Glutamatergic neuron (in vitro differentiated cells): ENCODE results near the gene INPP5F. TPM values are rescaled to one million over a fixed set of nuclear protein-coding genes. Genes with fewer than 3 reads are reported as not detected.
A peak's percentile ranks its signal among the peaks of the same experiment; 100 is the strongest.

Experiments
- DNase-seq: peaks from one replicate; pipeline ENCODE4 v3.0.0; 2022
- H3K27ac Mint-ChIP-seq: one replicate; pipeline ENCODE4 v1.8.0; 2020; ENCODE audit warnings: mild to moderate bottlenecking, mixed read lengths, inconsistent platforms; ENCODE audit not compliant: unreplicated experiment
- H3K27me3 Mint-ChIP-seq: one replicate; pipeline ENCODE4 v1.8.0; 2020; ENCODE audit warnings: mild to moderate bottlenecking, moderate library complexity, mixed read lengths, inconsistent platforms; ENCODE audit not compliant: unreplicated experiment
- H3K36me3 Mint-ChIP-seq: one replicate; pipeline ENCODE4 v1.8.0; 2020; ENCODE audit warnings: mild to moderate bottlenecking, mixed read lengths, inconsistent platforms; ENCODE audit not compliant: unreplicated experiment
- H3K4me1 Mint-ChIP-seq: one replicate; pipeline ENCODE4 v1.8.0; 2020; ENCODE audit warnings: mild to moderate bottlenecking, low read depth, mixed read lengths, inconsistent platforms; ENCODE audit not compliant: unreplicated experiment
- H3K4me3 Mint-ChIP-seq: one replicate; pipeline ENCODE4 v1.8.0; 2020; ENCODE audit warnings: mild to moderate bottlenecking, mixed read lengths, inconsistent platforms; ENCODE audit not compliant: unreplicated experiment
- H3K9me3 Mint-ChIP-seq: one replicate; pipeline ENCODE4 v1.8.0; 2020; ENCODE audit warnings: mild to moderate bottlenecking, moderate library complexity, mixed read lengths, inconsistent platforms; ENCODE audit not compliant: unreplicated experiment
- total RNA-seq: library from RNA; stranded (reverse); fragmentation: NEBNext Ultra II Directional; extraction: Animal tissue kit (Norgen Biotek cat#: 25700); gene quantifications from one replicate; pipeline ENCODE4 v1.2.1, GENCODE V29; 2021; ENCODE audit not compliant: unreplicated experiment
- TF ChIP-seq, protein P1 (sequence below): fragments of 200-600 bp; sonication (generic); IDR thresholded peaks from one replicate; pipeline ENCODE4 v1.5.0; 2021; ENCODE audit not compliant: partially characterized antibody, unreplicated experiment

The INPP5F gene
- total RNA-seq, 1 donor from 2014 or later: 186 TPM

DNA sequence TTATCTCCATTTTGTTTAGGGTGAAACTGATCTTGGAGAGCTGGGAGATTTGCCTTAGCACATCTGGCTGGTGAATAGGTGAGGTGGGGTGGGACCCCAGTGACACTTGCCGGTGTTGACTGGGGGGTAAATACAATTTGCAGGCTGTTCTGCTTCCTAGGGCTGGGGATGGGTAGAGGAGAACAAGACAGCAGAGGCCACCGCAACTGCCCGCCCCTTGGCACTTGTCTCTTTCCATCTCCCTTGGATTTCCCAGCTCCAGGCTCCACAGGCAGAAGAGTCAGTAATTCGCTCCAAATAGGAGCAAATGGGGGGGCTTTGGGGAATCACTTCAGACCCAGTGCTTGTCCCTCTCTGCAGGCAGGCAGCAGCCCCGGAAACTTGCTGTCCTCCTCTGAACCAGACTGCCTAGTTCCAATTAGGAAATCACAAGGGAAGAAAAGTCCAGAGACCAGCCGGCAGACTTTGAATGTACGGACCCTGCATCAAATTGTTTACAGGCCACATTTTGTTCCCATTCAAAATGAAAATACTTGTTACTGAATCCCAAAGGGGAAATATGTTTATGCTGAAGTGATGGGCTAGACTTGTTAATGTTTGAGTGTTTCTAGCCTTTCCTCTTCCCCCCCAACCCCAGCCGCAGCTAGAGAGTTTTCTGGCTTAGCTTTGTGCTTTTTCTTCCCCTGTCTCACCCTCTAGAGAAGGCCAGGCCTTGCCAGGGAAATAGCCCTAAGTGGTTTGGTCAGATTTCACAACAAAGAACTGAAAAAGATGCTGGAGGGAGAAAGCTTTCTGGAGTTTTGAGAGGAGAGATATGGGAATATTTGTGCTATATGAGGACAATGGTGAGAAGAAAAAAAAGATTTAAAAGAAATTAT is 10.0 kb upstream of the INPP5F start:
- DNase-seq: no peak
- TF ChIP-seq, protein P1, sequence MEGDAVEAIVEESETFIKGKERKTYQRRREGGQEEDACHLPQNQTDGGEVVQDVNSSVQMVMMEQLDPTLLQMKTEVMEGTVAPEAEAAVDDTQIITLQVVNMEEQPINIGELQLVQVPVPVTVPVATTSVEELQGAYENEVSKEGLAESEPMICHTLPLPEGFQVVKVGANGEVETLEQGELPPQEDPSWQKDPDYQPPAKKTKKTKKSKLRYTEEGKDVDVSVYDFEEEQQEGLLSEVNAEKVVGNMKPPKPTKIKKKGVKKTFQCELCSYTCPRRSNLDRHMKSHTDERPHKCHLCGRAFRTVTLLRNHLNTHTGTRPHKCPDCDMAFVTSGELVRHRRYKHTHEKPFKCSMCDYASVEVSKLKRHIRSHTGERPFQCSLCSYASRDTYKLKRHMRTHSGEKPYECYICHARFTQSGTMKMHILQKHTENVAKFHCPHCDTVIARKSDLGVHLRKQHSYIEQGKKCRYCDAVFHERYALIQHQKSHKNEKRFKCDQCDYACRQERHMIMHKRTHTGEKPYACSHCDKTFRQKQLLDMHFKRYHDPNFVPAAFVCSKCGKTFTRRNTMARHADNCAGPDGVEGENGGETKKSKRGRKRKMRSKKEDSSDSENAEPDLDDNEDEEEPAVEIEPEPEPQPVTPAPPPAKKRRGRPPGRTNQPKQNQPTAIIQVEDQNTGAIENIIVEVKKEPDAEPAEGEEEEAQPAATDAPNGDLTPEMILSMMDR: no peak
- Mint-ChIP-seq H3K9me3 (peaks cover 10% of the 10 kb centered on the region), H3K4me1 (peaks cover 26% of the 10 kb centered on the region), H3K27me3 (peaks cover 6% of the 10 kb centered on the region), H3K4me3 (peak overlapping the region; percentile 63), H3K36me3 (peaks cover 11% of the 10 kb centered on the region), H3K27ac (peak overlapping the region; percentile 99)

GRCh38 chr10:119723161-119723560 is 2.7 kb upstream of the INPP5F start:
- Mint-ChIP-seq H3K4me1 (peaks cover 32% of the 10 kb centered on the region), H3K27me3 (peaks cover 9% of the 10 kb centered on the region), H3K27ac (peak overlapping the region; percentile 95), H3K4me3 (peak overlapping the region; percentile 13), H3K36me3 (peaks cover 11% of the 10 kb centered on the region), H3K9me3 (peaks cover 20% of the 10 kb centered on the region)
- no peak for DNase-seq
- TF ChIP-seq, protein P1: no peak

DNA sequence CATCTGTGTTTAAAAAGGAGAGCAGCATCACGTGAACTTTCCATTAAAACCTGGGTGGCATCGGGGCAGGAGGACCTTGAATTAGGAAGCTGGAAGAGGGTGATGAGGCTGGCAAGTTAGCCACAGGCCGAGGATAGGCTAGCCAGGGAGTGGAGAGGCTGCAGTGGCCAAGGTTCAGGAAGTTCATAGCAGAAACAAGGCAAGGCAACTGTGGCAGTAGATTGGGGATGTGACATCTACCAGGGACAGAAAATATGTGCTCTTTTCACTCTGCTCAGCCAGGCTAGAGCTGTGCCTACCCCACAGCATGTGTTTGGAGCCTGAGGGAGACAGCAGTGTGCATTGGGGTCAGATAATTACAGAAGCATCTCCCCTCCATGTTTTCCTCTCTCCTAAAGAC is 2.2 kb upstream of the INPP5F start:
- H3K27me3 Mint-ChIP-seq: peaks cover 9% of the 10 kb centered on the region
- peak overlapping the region; percentile 13 for H3K4me3 Mint-ChIP-seq
- TF ChIP-seq, protein P1: no peak
- DNase-seq: no peak
- peaks cover 35% of the 10 kb centered on the region for H3K4me1 Mint-ChIP-seq
- H3K27ac Mint-ChIP-seq: peak overlapping the region; percentile 95
- H3K36me3 Mint-ChIP-seq: peaks cover 11% of the 10 kb centered on the region
- H3K9me3 Mint-ChIP-seq: peaks cover 20% of the 10 kb centered on the region

DNA sequence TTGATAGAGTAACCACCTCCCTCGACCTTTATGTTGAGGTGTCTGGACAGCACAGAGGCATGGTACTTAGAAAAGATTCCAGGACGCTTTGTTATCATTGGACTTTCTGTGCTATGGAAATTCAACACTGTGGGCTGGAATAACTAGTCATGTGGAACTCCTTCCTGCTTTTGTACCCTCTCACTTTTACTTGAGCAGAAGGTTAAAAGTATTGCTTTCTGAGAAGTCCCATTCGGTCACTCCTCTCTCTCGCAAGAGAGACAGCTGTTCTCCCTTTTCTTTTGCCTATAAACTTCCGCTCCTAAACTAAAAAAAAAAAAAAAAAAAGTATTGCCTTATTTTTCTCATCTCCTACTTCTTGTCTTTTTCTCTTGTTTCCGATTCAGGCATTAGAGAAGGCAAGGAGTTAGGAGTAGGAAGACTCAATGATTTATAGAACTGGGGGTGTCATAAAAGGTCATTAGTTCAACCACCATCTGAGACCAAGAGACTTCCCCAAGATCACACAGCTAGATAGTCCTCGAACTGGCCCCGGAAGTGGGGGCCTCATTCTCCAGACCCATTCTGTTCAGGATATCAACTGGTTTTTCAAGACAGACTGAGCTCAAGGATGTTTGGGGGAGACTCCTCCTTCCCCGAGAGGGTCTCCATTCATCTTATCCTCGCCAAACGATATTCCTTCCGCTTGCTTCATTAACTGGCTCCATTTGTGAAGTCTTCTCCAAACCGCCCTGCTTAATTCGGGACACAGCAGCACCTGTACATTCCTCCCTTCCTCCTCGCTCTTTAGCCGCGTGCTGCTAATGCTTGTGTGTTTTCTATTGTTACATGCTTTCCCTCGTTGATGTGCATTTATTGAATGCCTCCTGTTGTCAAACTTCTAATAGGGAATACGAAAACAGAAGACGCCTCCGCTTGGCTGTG is 995 bp upstream of the INPP5F start:
- Mint-ChIP-seq H3K9me3 (peaks cover 20% of the 10 kb centered on the region), H3K27me3 (peaks cover 9% of the 10 kb centered on the region), H3K27ac (peak overlapping the region; percentile 97), H3K4me3 (peak overlapping the region; percentile 86), H3K4me1 (peaks cover 39% of the 10 kb centered on the region), H3K36me3 (peaks cover 7% of the 10 kb centered on the region)
- TF ChIP-seq, protein P1: no peak
- no peak for DNase-seq
